A673 (cell line): Measurements from ENCODE around the gene MEX3C. TPM values are rescaled to one million over a fixed set of nuclear protein-coding genes. Genes with fewer than 3 reads are reported as not detected.

Experiments
- BruUV-seq: library from RNA; stranded (reverse); fragments of 400-500 nt; replicated peaks from 2 replicates; lab custom pipeline; 2021; lab: Mats Ljungman, UMichigan
- CTCF ChIA-PET: fragments of 300-600 bp; sonication (Branson Sonifier 250); formaldehyde crosslinking; loops from one replicate; lab custom pipeline; 2022; ENCODE audit warnings: antibody characterized with exemption; lab: Charles Lee
- POLR2A ChIA-PET: fragments of 300-600 bp; sonication (Branson Sonifier 250); formaldehyde crosslinking; loops from one replicate; lab custom pipeline; 2022; ENCODE audit warnings: antibody characterized with exemption; ENCODE audit not compliant: low non-redundant PET; lab: Charles Lee
- DNase-seq: peaks from one replicate; pipeline ENCODE4 v3.0.0-alpha.2; 2015; ENCODE audit warnings: low spot score
- H3K27ac ChIP-seq: fragments of 200-600 bp; sonication (generic); 2 replicates; pipeline ENCODE4 v1.5.1; 2016; ENCODE audit warnings: mixed run types, low read depth, mild to moderate bottlenecking, mixed read lengths, antibody characterized with exemption, low read length; ENCODE audit not compliant: poor library complexity, severe bottlenecking
- H3K27me3 ChIP-seq: fragments of 200-600 bp; sonication (generic); replicated peaks from 2 replicates; pipeline ENCODE4 v1.6.1; 2017; ENCODE audit warnings: mixed run types, low read depth, mild to moderate bottlenecking, mixed read lengths, antibody characterized with exemption, low read length; ENCODE audit not compliant: insufficient read depth, poor library complexity
- H3K36me3 ChIP-seq: fragments of 200-600 bp; sonication (generic); 2 replicates; pipeline ENCODE4 v1.6.1; 2016; ENCODE audit warnings: mixed run types, mild to moderate bottlenecking, mixed read lengths, antibody characterized with exemption, low read length; ENCODE audit not compliant: insufficient read depth, poor library complexity, severe bottlenecking
- H3K4me1 ChIP-seq: fragments of 200-600 bp; sonication (generic); 2 replicates; pipeline ENCODE4 v1.6.1; 2017; ENCODE audit warnings: mixed run types, mild to moderate bottlenecking, mixed read lengths, antibody characterized with exemption, low read length; ENCODE audit not compliant: insufficient read depth, poor library complexity, severe bottlenecking
- H3K4me3 ChIP-seq: fragments of 200-600 bp; sonication (generic); 2 replicates; pipeline ENCODE4 v1.5.1; 2016; ENCODE audit warnings: low read depth, mixed run types, mild to moderate bottlenecking, mixed read lengths, low read length; ENCODE audit not compliant: poor library complexity, severe bottlenecking
- H3K9me3 ChIP-seq: fragments of 200-600 bp; sonication (generic); 2 replicates; pipeline ENCODE4 v1.6.1; 2016; ENCODE audit warnings: mixed run types, low read depth, mild to moderate bottlenecking, mixed read lengths, antibody characterized with exemption, low read length; ENCODE audit not compliant: poor library complexity, severe bottlenecking
- EZH2 ChIP-seq: fragments of 200-600 bp; sonication (generic); IDR thresholded peaks from 2 replicates; pipeline ENCODE4 v1.6.1; 2017; ENCODE audit warnings: borderline replicate concordance, low read depth, mild to moderate bottlenecking, mixed read lengths, antibody characterized with exemption, low read length; ENCODE audit not compliant: poor library complexity, severe bottlenecking
- intact Hi-C: fragments of 100-400 bp; cut with micrococcal nuclease; formaldehyde crosslinking; loops from one replicate; pipeline ENCODE4 v1.10.0; 2022; ENCODE audit not compliant: unreplicated experiment
- total RNA-seq: library from RNA; stranded (reverse); gene quantifications from 2 replicates; pipeline ENCODE4 v1.2.3, GENCODE V29; 2021
- TF ChIP-seq, protein P1 (sequence below): fragments of 300-800, 200-600 bp; sonication (generic); conservative IDR thresholded peaks from 2 replicates; pipeline ENCODE4 v1.5.1; 2017; ENCODE audit warnings: low read depth, mild to moderate bottlenecking, antibody characterized with exemption, low read length, moderate library complexity, mixed read lengths

Gene MEX3C
- total RNA-seq, 1 experiment from 2014 or later = 60.2 TPM

- ChIA-PET CTCF (no interaction called here), POLR2A (no interaction called here)
- Histone ChIP-seq H3K4me1 (no peaks in the 10 kb centered on the region), H3K4me3 (no peak overlapping the region), H3K9me3 (no peaks in the 10 kb centered on the region), H3K27me3 (no peaks in the 10 kb centered on the region), H3K36me3 (no peaks in the 10 kb centered on the region), H3K27ac (no peak overlapping the region)
- no peak for DNase-seq
- intact Hi-C loops = no loop called here
- BruUV-seq = no TSS peak
- TF ChIP-seq, protein P1, sequence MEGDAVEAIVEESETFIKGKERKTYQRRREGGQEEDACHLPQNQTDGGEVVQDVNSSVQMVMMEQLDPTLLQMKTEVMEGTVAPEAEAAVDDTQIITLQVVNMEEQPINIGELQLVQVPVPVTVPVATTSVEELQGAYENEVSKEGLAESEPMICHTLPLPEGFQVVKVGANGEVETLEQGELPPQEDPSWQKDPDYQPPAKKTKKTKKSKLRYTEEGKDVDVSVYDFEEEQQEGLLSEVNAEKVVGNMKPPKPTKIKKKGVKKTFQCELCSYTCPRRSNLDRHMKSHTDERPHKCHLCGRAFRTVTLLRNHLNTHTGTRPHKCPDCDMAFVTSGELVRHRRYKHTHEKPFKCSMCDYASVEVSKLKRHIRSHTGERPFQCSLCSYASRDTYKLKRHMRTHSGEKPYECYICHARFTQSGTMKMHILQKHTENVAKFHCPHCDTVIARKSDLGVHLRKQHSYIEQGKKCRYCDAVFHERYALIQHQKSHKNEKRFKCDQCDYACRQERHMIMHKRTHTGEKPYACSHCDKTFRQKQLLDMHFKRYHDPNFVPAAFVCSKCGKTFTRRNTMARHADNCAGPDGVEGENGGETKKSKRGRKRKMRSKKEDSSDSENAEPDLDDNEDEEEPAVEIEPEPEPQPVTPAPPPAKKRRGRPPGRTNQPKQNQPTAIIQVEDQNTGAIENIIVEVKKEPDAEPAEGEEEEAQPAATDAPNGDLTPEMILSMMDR = no peak
- no peak for TF ChIP-seq EZH2
Observed at GRCh38 chr18:51212606-51213005, 15.1 kb upstream of the MEX3C start.

DNA sequence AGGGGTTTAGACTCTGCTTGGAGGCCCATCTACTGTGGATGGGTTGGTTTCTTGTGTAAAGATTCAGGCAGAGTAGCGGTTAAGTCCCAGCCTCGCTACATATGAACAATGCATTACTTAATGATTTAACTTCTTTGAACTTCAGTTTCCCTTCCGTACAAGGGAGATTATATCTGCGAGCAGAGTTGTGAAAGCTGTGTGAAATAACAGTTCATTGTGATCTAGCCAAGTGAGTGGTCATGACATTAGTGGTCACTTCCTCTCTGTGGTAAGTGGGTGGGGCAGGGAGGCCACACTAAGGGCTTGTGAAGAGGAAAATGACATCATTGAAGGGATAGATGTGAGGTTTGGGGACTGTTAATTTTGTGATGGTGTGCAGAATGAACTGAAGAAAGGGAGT, 14.1 kb upstream of the MEX3C start:
- POLR2A ChIA-PET = no interaction called here
- no peak for DNase-seq
- CTCF ChIA-PET = no interaction called here

GRCh38 chr18:51196811-51197660, 445 bp downstream of the MEX3C start:
- ChIA-PET POLR2A (interaction anchor here (0.5 to 0.9 kb wide), 6 partner anchors 9 to 510 kb away, joined by 3 to 14 read pairs (median 4); no protein-coding TSS in a partner anchor), CTCF (interaction anchor here (1.2 kb wide), 1 partner anchor 79 kb away, joined by 5 read pairs; no protein-coding TSS in a partner anchor)
- Histone ChIP-seq H3K4me3 (peak overlapping the region; percentile 76), H3K36me3 (no peaks in the 10 kb centered on the region), H3K27ac (peak overlapping the region; percentile 85), H3K9me3 (peaks cover 3% of the 10 kb centered on the region), H3K4me1 (peaks cover 25% of the 10 kb centered on the region), H3K27me3 (no peaks in the 10 kb centered on the region)
- no TSS peak for BruUV-seq
- DNase-seq = peak; percentile 52
- intact Hi-C loops = loop anchor here (1.0 to 5.0 kb wide), 2 partner anchors 38 to 80 kb away; no protein-coding TSS in a partner anchor
- TF ChIP-seq EZH2 = no peak
- TF ChIP-seq, protein P1 = no peak

More for the DNA sequence above, 14.1 kb upstream of the MEX3C start:
- intact Hi-C loops = no loop called here
- no peaks in the 10 kb centered on the region for H3K27me3 ChIP-seq
- no peaks in the 10 kb centered on the region for H3K36me3 ChIP-seq
- TF ChIP-seq, protein P1 = no peak
- no peak for TF ChIP-seq EZH2
- H3K9me3 ChIP-seq = no peaks in the 10 kb centered on the region
- BruUV-seq = no TSS peak
- no peaks in the 10 kb centered on the region for H3K4me1 ChIP-seq
- H3K27ac ChIP-seq = no peak overlapping the region
- no peak overlapping the region for H3K4me3 ChIP-seq
